Measurements from ENCODE around the gene FMNL2.
"Not testable (repeated sequence)": the region's sequence is repeated elsewhere in the genome, so short reads cannot be mapped to it uniquely, and the experiment has no call there.

FMNL2 gene

GRCh38 chr2:152376968-152377367 is 42.0 kb downstream of the FMNL2 start:
- no peak for DNase-seq

DNA sequence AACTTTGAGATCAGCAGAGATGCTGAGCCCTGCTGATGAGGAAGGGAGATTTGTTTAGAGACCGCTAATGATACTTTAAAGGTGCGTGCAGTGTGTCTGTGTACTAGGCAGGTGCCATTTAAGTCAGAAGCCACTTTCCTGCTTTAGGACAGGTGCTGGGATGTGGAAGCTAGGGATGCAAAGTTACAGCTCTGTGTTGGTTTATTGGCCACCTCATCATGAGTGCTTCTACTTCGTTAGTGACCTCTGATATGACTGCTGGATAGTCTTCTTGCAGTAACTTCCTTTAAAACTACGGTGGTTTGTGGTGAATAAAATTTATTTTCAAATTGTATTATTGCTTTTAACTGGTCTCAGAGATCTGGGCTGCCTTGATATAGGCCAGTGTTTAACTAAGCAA is 44.1 kb downstream of the FMNL2 start:
- no peak for DNase-seq

DNA sequence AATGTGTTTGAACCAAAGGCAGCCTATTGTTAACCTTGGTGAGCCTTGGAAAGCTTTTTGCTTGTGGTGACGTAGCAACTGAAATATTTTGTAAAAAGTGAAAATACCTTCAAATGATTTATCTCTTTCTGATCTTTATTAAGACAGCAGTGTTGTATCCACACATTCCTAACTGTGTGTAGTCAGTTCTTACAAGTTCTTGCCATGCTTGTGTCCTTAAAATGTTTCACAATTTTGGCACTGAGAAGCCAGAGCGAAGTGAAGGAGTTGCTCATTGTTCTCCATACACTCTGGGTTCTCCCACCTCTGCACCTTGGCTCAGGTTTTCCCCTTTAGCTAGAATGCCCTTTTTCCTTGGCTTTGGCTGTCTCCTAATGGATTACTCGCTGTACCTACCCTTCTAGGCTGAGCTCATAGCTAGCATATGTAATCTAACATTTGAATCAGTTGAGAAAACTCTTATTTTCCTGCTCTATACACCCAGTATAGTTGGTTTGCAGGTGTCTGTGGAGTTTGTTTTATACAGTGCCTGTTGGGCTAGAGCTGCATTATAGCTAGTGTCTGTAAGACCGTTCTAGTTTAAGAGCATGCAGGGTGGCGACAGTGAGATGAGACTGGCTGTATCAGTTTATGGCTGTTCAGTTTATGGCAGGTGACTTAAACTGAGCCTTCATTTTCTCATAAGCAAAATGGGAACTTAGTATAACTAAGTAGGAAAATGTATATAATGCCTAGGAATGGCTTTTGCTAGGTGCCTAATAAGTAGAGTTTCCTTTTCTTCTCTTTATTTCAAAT is 45.5 kb downstream of the FMNL2 start:
- no peak for DNase-seq

DNA sequence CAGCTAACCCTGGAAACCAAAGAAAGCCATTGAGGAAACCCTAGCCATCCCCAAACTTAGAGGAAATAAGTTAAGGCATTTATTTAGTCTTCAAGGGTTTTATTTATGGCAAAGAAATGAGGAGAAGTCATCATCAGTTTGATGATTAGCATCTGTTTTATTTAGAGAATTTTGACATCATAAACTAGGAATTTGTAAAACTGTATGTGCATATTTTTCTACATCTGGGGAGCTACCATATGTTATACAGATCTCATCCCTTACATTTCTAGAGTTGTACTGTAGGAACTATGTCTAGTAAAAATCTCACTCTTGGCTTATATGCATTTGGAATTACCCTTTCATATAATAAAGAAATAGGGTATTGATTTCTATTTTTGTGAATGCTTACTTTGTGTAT is 48.7 kb downstream of the FMNL2 start:
- DNase-seq: no peak

DNA sequence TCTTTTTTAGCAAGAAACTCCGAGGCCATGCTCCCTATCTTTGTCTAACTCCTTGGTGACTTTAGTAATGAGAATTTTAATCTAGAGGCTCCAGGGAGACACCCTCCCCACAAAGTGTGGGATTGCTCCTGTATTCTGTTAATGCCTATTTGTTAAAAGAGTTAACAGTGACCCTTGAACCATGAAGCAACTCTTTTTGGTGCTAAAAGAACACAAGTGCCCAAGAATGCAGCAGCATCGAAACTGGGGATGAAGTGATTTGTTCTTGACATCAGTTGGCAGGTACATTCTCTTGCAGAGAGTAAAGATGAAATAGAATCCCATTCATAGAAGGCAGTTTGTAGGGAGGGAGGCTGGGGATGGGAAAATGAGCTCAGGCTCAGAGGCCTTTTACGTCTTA is 50.0 kb downstream of the FMNL2 start:
- no peak for DNase-seq

GRCh38 chr2:152385650-152386049 is 50.7 kb downstream of the FMNL2 start:
- no peak for DNase-seq

- DNase-seq: no peak
Observed at GRCh38 chr2:152386266-152386665, 51.3 kb downstream of the FMNL2 start.

GRCh38 chr2:152387041-152387440 is 52.1 kb downstream of the FMNL2 start:
- DNase-seq: no peak

DNA sequence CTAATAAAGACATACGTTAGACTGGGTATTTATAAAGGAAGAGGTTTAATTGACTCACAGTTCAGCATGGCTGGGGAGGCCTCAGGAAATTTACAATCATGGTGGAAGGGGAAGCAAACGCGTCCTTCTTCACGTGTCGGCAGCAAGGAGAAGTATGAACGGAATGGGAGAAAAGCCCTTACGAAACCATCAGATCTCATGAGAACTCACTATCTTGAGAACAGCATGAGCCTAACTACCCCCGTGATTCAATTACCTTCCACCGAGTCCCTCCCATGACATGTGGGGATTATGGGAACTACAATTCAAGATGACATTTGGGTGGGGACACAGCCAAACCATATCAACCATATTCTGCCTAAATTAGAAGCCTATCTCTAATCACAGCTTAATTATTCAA is 53.3 kb downstream of the FMNL2 start:
- not testable (repeated sequence) for DNase-seq

GRCh38 chr2:152389483-152389882 is 54.5 kb downstream of the FMNL2 start:
- DNase-seq: no peak

- DNase-seq: no peak
Observed at GRCh38 chr2:152390837-152391236, 55.9 kb downstream of the FMNL2 start.

DNA sequence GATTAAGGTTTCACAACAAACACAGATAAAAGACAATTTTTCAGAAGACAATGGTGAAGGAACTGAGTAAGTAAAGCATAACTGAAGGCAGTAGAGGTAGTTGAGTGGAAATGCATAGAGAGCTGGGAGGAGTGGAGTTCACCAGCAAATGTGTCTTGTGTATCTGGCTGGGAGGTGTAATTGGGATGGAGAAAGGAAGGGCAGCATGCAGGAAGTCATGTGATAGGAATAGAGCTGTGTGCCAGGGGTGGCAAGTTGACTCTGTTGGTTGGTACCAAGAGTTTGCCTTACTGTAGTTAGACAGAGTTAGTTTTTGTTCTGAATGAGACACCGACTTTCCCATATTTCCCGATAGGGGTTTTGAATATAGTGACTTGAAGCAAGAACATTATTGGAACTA is 56.3 kb downstream of the FMNL2 start:
- no peak for DNase-seq

DNA sequence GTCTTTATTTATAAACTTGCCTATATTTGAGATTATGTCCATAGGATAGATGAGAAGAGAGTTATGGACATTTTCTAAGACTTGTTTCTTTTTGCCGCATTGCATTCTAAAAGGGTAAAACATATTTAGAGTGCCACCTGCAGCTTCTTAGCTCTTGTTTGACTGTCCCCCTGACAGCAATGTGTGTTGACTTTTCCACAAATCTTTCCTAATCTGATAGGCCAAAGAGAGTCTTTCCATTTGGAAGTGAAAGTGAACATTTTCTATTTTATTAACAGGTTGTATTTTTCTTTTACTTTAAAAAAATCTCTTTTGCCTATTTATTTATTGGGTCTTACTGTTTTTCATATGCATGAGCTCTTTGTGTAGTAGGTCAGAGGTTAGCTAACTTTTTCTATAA is 58.4 kb downstream of the FMNL2 start:
- no peak for DNase-seq

- DNase-seq: no peak
Observed at GRCh38 chr2:152394326-152394725, 59.4 kb downstream of the FMNL2 start.

GRCh38 chr2:152395103-152395502 is 60.1 kb downstream of the FMNL2 start:
- no peak for DNase-seq

DNA sequence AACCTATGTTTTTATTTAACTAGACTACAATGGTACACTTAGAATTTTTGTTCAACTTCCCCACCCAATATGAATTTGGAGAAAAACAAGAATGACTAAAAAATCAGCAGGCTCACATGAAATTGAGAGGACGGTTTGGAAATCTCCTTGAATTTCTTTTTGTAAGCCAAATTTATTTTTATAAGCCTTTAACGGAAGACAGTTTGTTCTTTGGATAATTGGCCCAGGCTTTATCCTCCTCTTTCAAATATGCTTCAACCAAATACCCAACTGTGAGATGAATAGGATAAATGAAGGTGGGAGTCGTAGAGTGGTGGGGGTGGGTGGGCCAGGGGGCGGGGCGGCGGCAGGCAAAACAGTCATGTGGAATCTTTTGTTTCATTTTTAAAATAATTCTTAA is 60.6 kb downstream of the FMNL2 start:
- no peak for DNase-seq

DNA sequence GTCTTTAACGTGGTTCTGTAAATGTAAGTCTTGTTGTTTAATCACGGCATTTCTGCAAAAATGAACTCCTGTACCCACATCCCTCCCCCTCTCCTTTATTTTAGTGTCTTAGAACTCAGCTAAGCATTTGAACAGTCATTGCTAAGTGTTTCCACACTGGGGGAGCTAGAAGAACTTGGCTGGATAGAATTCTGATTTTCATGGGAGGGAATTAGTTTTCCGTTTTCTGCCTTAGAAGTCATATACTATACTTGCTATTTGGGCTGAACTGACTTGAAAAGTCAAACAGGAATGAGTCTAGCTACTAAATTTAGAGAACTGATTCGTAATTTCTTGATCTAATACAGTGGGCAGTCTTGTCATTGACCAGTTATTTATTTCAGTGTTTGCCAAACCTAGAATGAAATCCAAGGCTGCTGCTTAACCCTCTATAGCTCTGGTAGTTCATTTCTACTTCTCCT is 61.1 kb downstream of the FMNL2 start:
- DNase-seq: no peak

DNA sequence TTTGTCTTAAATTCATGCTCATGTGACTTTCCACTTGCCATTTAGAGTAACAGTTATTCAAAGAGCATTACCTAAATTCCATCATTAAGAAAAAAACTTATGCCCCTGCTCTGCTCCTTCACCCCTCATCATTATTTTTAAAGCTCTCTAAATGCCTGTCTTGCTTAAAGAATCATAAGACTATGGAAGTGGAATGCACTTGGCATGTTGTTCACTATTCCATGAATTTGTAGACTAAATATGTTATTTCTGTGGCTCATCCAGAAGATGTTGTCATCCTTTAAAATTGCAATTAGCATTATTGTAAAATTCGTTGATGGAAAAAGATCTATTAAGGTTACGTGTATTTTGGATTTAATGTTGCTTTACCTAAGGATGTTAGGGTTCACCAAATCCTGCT is 61.8 kb downstream of the FMNL2 start:
- DNase-seq: no peak

- no peak for DNase-seq
Observed at GRCh38 chr2:152399003-152399402, 64.0 kb downstream of the FMNL2 start.

DNA sequence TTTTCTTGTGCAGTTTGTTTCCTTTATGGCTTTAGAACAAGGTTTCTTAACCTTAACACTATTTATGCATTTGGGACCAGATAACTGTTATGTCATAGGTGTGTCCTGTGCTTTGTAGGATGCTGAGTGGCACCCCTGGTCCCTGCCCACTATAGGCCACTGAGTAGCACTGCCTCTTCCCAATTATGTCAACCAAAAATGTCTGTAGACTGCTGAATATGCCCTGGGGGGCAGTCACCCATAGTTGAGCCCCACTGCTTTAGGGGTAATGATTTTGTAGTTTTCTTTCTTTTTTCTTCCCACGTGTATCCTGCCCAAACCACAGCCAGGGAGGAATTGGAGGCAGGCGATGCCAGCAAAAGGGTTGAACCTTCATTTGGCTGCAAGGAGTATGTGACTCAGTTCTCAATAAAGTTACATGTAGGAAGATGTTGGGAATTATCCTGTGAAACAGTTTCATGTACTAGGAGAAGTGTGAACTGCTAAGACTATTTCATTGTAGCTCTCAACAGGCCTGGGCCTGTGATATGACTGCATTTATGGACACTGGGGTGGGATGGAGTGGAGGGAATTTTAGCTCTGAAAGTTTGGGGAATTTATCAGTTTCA is 65.7 kb downstream of the FMNL2 start:
- DNase-seq: no peak

DNA sequence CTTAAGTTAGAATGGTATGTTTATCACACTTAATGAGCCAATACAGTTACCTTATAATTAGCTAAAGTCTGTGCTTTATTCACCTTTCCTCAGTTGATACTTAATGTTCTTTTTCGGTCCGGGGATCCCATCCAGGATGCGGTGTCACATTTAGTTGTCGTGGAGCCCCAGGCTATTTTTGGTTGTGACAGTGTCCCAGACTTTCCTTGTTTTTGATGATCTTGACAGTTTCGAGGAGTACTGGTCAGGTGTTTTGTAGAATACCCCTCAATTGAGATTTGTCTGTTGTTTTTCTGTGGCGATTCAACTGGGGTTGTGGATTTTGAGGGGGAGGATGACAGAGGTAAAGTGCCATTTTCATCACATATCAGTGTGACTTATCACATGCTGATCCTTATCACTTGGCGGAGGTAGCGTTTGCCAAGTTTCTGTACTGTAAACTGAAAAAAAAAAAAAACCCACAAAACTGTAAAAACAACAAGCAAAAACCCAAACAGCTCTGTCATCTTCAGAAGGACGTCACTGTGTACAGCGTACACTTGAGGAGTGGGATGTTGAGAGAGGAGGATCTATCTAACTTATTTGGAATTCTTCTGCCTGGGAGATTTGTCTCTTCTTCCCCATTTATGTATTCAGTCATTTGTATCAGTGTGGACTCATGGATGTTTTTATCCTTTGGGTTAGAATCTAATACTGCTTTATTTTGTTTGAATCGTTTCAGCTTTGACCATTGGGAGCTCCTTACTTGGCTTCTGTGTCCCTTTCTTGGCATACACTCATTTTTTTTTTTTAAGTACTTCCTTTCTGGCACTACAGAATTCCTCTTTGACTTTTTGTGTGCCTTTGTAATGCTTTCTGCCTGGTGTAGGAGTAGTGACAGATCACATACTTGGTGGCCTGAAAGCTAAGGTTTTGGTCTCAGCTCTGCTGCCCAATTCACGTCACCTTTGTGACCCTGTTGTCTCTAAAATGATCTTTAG is 68.1 kb downstream of the FMNL2 start:
- no peak for DNase-seq

DNA sequence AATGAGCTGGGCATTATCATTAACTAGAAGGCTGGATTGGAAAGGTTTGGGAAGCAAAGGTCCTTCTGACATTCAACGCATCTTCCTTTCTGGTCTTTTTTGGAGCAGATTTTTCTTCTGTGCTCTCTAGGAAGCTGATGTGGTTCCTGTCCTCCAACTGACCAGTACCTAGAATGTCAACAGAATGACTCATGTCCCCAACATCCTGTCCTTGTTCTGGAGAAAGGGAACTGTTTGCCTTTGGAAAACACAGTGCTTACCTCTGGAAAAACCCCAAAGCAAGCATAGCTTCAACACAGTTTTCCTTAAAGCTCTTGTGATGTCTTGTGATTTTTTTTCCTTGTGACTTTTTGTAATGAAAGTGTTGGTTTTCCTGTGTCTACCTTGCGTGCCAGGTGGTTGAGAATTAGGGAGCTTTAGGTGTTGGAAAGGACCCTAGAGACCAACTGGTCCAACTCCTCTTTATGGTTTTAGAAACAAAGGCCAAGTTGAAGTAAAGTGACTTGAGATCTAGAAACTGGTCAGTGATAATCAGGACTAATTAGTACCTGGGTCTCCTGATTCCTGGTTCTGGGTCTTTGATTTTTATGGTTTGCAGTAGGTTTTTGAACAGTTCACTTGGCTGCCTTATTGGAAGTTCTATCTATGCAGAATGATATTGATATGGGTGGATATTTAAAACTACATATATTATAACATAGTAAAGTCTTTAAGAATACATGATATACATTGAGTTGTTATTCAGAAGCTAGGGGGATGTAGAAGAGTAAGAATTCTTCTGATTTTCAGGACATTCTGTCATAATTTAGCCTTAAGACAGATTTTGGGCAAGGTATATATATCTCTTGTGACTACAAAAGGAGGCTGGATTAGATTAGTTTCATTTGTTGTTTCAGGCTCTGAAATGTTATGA is 70.5 kb downstream of the FMNL2 start:
- no peak for DNase-seq

Measured in NCI-H524 treated with DMSO at 0.1 percent for 48 hours (cell line).